ENCODE data around the gene TRIM32.

- TF ChIP-seq CTCF (IDR thresholded peaks at IDR 0.05) = no peak
- TF ChIP-seq POLR2A (IDR thresholded peaks at IDR 0.05) = no peak
Measured at GRCh38 chr9:116689486-116690032, 2.5 kb downstream of the TRIM32 start.

Data from thyroid gland (tissue), 4 donors.